Effector memory CD8-positive, alpha-beta T cell (primary cell): ENCODE data around the gene NUP43.
A peak's percentile ranks its signal among the peaks of the same experiment; 100 is the strongest.
"Not testable (repeated sequence)": the region's sequence is repeated elsewhere in the genome, so short reads cannot be mapped to it uniquely, and the experiment has no call there.

Experiments
- ATAC-seq: fragments of 150-1000 bp; cut with Tn5 transposase; replicated peaks from 2 replicates; pipeline ENCODE4 v1.10.0; 2021; ENCODE audit warnings: mild to moderate bottlenecking, moderate library complexity
- DNase-seq, 3 experiments: peaks; one replicate each; pipeline ENCODE4 v3.0.0; 2021
- H3K27ac Mint-ChIP-seq, 2 donors: one replicate each; pipeline ENCODE4 v1.8.0; 2022; ENCODE audit warnings: mild to moderate bottlenecking in 2 of 2, mixed read lengths in 2 of 2, moderate library complexity in 2 of 2
- H3K27me3 Mint-ChIP-seq, 2 donors: one replicate each; pipeline ENCODE4 v1.8.0; 2022; ENCODE audit warnings: mixed read lengths in 2 of 2
- H3K36me3 Mint-ChIP-seq: one replicate; pipeline ENCODE4 v1.8.0; 2022; ENCODE audit warnings: mild to moderate bottlenecking, moderate library complexity, mixed read lengths; ENCODE audit not compliant: insufficient read depth
- H3K4me1 Mint-ChIP-seq, 2 donors: one replicate each; pipeline ENCODE4 v1.8.0; 2022; ENCODE audit warnings: low read depth in 2 of 2, mixed read lengths in 2 of 2
- H3K4me3 Mint-ChIP-seq, 2 donors: one replicate each; pipeline ENCODE4 v1.8.0; 2022; ENCODE audit warnings: mild to moderate bottlenecking in 2 of 2, mixed read lengths in 2 of 2, moderate library complexity in 2 of 2
- H3K9me3 Mint-ChIP-seq, 2 donors: one replicate each; pipeline ENCODE4 v1.8.0; 2022; ENCODE audit warnings: mixed read lengths in 2 of 2

Gene NUP43

DNA sequence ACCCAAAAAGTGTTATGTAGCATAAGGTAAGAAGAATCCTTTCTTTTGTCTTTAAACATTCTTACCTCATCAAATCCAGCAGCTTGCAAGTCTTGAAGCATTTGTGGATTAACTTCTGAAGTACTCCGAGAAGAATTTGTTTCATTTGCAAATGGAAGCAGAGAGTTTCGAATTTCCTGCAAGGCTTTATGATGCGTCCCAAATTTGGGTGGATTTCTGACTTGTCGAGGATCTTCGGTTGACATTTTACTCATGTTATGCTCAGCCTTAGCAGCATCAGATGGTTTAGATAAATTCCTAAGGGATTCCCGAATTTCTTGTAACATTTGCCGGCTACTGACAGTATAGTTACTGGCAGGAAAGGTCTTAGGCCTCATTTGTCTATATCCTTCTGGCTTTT lies 44.6 kb downstream of the NUP43 start:
- Mint-ChIP-seq H3K4me3 (no peak overlapping the region), H3K36me3 (peaks cover 41% of the 10 kb centered on the region), H3K4me1 (peaks cover 9 to 34% of the 10 kb centered on the region in 2 donors), H3K27me3 (no peaks in the 10 kb centered on the region), H3K9me3 (no peaks in the 10 kb centered on the region), H3K27ac (peak overlapping the region in 1 of 2 donors; percentile 41)
- ATAC-seq (no peak), DNase-seq (no peak)

DNA sequence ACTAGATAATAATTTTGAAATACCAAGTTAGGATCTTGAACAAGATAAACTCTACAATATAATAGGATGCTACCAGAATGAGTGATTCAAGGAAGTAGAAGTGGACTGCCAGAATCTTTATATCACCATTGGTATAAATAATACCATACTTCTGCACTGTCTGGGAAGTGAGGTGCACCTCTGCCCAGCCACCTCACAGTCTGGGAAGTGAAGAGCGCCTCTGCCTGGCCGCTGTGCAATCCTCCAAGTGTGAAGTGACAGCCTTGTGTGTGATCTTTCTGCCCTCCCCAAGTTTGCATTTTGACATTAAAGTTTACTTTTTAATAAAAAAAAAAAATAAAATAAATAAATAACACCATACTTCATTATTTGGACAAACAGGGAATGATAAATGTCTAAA lies 47.2 kb downstream of the NUP43 start:
- DNase-seq = no peak
- H3K27ac Mint-ChIP-seq = peak overlapping the region in 1 of 2 donors; percentile 68
- H3K27me3 Mint-ChIP-seq = no peaks in the 10 kb centered on the region
- peaks cover 55% of the 10 kb centered on the region for H3K36me3 Mint-ChIP-seq
- no peak for ATAC-seq
- no peaks in the 10 kb centered on the region for H3K9me3 Mint-ChIP-seq
- H3K4me1 Mint-ChIP-seq = peaks cover 0 to 25% of the 10 kb centered on the region in 2 donors
- H3K4me3 Mint-ChIP-seq = no peak overlapping the region

DNA sequence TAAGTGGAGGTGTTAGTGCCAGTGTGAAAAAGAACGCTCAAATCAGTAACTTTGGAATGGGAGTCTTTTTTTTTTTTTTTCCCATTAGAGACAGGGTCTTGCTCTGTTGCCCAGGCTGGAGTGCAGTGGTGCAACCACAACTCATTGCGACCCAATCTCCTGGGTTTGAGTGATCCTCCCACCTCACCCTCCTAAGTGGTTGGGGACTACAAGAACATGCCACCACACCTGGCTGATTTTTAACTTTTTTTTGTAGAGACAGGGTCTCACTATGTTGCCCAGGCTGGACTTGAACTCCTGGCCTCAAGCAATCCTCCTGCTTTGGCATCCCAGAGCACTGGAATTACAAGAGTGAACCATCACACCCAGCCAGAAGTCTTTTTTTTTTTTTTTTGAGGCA lies 48.2 kb downstream of the NUP43 start:
- Mint-ChIP-seq H3K27me3 (no peaks in the 10 kb centered on the region), H3K36me3 (peaks cover 65% of the 10 kb centered on the region), H3K9me3 (no peaks in the 10 kb centered on the region), H3K4me3 (no peak overlapping the region), H3K4me1 (peaks cover 2 to 18% of the 10 kb centered on the region in 2 donors), H3K27ac (no peak overlapping the region)
- no peak for DNase-seq
- no peak for ATAC-seq

DNA sequence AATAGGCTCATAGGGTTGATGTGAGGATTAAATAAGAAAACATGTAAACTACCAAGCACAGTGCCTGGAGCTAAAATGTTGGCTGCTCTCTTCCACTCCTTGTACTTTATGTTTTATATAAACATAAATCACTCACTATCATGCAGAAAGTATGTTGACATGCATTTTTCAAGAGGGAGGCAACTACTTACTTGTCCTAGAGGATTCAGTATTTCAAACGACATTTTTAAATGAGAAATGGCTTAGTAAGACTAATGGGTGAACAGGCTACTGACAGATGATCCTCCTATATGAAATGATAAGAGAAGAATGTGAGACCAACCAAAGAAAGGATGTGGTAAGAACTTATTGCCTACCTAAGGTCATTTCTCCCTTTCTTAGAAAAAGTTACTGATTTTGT lies 49.4 kb downstream of the NUP43 start:
- ATAC-seq = no peak
- no peaks in the 10 kb centered on the region for H3K27me3 Mint-ChIP-seq
- H3K4me1 Mint-ChIP-seq = peaks cover 3 to 17% of the 10 kb centered on the region in 2 donors
- H3K27ac Mint-ChIP-seq = peak overlapping the region in 1 of 2 donors; percentile 67
- no peak for DNase-seq
- H3K9me3 Mint-ChIP-seq = no peaks in the 10 kb centered on the region
- H3K4me3 Mint-ChIP-seq = no peak overlapping the region
- H3K36me3 Mint-ChIP-seq = peaks cover 73% of the 10 kb centered on the region

- Mint-ChIP-seq H3K4me1 (peaks cover 9 to 24% of the 10 kb centered on the region in 2 donors), H3K27me3 (no peaks in the 10 kb centered on the region), H3K27ac (no peak overlapping the region), H3K36me3 (peaks cover 65% of the 10 kb centered on the region), H3K9me3 (no peaks in the 10 kb centered on the region), H3K4me3 (no peak overlapping the region)
- no peak for DNase-seq
- ATAC-seq = no peak
Measured at GRCh38 chr6:149694921-149695320, 51.4 kb downstream of the NUP43 start.

DNA sequence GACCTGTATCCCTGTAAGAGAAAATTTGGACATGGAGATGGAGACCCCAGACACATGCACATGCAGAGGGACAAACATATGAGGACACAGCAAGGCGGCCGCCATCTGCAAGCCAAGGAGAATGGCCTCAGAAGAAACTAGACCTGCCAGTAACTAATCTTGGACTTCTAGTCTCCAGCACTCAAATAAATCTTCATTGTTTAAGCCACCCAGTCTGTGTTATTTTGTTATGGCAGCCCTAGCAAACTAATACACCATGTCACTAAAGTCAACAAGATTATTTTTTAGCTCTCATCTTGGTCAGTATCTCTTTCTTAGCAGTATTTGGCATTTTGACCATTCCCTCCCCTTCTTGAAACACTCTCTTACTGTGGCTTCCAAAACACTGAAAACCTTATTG lies 55.1 kb downstream of the NUP43 start:
- ATAC-seq = no peak
- H3K36me3 Mint-ChIP-seq = peaks cover 68% of the 10 kb centered on the region
- no peaks in the 10 kb centered on the region for H3K27me3 Mint-ChIP-seq
- DNase-seq = no peak
- H3K9me3 Mint-ChIP-seq = no peaks in the 10 kb centered on the region
- H3K27ac Mint-ChIP-seq = peak overlapping the region in 1 of 2 donors; percentile 14
- peaks cover 19 to 28% of the 10 kb centered on the region in 2 donors for H3K4me1 Mint-ChIP-seq
- H3K4me3 Mint-ChIP-seq = no peak overlapping the region

DNA sequence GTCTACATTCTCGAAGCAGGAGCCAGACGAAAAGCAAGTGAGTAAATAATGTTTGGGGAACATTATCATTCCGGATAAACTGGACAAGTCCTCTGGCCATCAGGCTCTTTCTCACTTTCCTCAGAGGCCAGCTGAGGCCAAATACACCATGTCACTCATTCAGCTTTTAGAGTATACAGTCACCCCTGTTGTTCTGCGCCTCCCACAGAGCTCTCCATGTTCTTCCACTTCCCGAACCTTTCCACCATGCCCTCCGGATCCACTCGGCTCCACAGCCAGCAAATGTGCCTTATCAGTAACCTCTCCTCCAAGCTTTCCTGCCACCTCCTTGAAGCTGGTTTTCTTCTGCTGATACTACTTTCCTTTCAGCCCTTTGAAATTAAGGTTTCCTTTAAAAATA lies 60.1 kb downstream of the NUP43 start:
- Mint-ChIP-seq H3K27ac (peak overlapping the region; percentile 0 to 82), H3K27me3 (no peaks in the 10 kb centered on the region), H3K9me3 (no peaks in the 10 kb centered on the region), H3K4me1 (peaks cover 17 to 23% of the 10 kb centered on the region in 2 donors), H3K36me3 (peaks cover 65% of the 10 kb centered on the region), H3K4me3 (no peak overlapping the region)
- no peak for DNase-seq
- ATAC-seq = no peak

GRCh38 chr6:149683256-149683859 lies 63.0 kb downstream of the NUP43 start:
- no peak for ATAC-seq
- no peak for DNase-seq
- H3K4me1 Mint-ChIP-seq = peaks cover 14 to 23% of the 10 kb centered on the region in 2 donors
- H3K4me3 Mint-ChIP-seq = no peak overlapping the region
- H3K36me3 Mint-ChIP-seq = peaks cover 57% of the 10 kb centered on the region
- no peak overlapping the region for H3K27ac Mint-ChIP-seq
- H3K9me3 Mint-ChIP-seq = no peaks in the 10 kb centered on the region
- no peaks in the 10 kb centered on the region for H3K27me3 Mint-ChIP-seq

DNA sequence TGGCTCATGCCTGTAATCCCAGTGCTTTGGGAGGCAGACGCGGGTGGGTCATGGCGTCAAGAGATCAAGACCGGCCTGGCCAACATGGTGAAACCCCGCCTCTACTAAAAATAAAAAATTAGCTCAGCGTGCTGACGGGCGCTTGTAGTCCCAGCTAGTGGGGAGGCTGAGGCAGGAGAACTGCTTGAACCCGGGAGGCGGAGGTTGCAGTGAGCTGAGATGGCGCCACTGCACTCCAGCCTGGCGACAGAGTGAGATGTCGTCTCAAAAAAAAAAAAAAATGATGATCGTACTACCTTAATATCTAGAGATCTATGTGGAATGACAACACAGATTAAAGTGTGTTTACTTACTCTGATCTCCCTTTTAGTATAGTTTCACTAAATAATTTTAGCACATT lies 64.5 kb downstream of the NUP43 start:
- H3K9me3 Mint-ChIP-seq, H3K27me3 Mint-ChIP-seq, ATAC-seq, DNase-seq, H3K4me3 Mint-ChIP-seq, H3K27ac Mint-ChIP-seq: not testable (repeated sequence)
- peaks cover 15 to 17% of the 10 kb centered on the region in 2 donors for H3K4me1 Mint-ChIP-seq
- peaks cover 53% of the 10 kb centered on the region for H3K36me3 Mint-ChIP-seq

GRCh38 chr6:149681209-149681608 lies 65.1 kb downstream of the NUP43 start:
- peak overlapping the region in 1 of 2 donors; percentile 38 for H3K27ac Mint-ChIP-seq
- peaks cover 55% of the 10 kb centered on the region for H3K36me3 Mint-ChIP-seq
- peaks cover 8 to 10% of the 10 kb centered on the region in 2 donors for H3K4me1 Mint-ChIP-seq
- ATAC-seq (no peak), DNase-seq (no peak)
- H3K4me3 Mint-ChIP-seq = no peak overlapping the region
- no peaks in the 10 kb centered on the region for H3K9me3 Mint-ChIP-seq
- H3K27me3 Mint-ChIP-seq = no peaks in the 10 kb centered on the region

- Mint-ChIP-seq H3K9me3 (no peaks in the 10 kb centered on the region), H3K36me3 (peaks cover 51% of the 10 kb centered on the region), H3K4me1 (peaks cover 8 to 10% of the 10 kb centered on the region in 2 donors), H3K27ac (peak overlapping the region in 1 of 2 donors; percentile 38), H3K4me3 (no peak overlapping the region), H3K27me3 (no peaks in the 10 kb centered on the region)
- ATAC-seq (no peak), DNase-seq (no peak)
Measured at GRCh38 chr6:149680503-149680902, 65.8 kb downstream of the NUP43 start.
